Measurements from ENCODE around the gene BIRC6. TPM values are rescaled to one million over a fixed set of nuclear protein-coding genes. Genes with fewer than 3 reads are reported as not detected.
"Not testable (repeated sequence)": the region's sequence is repeated elsewhere in the genome, so short reads cannot be mapped to it uniquely, and the experiment has no call there.

BIRC6 gene
- 71.6 and 98.5 TPM in 2 replicates for total RNA-seq
- polyA plus RNA-seq (2012) = 17.2 TPM

DNA sequence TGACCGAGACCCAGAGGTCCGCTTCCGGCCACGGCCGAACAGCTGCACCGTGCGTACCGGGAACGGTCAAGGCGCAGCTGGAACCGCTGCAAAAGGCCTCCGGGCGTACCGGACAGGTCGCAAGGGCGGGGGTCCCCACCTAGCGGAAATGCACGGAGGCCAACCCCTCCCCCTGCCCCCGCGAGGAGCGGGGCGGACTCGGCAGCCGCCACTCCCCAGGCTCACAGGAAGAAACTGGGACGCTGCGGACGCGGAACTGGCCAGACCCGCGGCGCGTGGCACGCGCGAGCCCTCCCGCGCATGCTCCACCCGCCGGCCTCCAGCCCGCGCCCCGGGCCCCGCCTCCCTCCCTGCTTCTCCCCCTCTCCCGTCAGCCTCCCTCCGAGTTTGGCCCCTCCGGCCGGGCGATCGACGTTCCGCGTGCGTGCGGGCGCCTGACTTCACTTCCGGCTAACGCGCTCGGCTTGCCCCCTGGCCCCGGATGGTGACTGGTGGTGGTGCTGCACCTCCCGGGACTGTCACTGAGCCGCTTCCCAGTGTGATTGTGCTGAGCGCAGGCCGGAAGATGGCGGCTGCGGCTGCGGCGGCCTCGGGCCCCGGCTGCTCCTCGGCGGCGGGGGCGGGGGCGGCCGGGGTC, at the start of gene BIRC6:
Gene BIRC6, plus strand, starts transcription at position 343 of the 637 bp plus-strand sequence. Its CDS starts 139 bp downstream, at position 482.
- DNase-seq (ENCODE audit: low read depth) = peak; percentile 98

DNA sequence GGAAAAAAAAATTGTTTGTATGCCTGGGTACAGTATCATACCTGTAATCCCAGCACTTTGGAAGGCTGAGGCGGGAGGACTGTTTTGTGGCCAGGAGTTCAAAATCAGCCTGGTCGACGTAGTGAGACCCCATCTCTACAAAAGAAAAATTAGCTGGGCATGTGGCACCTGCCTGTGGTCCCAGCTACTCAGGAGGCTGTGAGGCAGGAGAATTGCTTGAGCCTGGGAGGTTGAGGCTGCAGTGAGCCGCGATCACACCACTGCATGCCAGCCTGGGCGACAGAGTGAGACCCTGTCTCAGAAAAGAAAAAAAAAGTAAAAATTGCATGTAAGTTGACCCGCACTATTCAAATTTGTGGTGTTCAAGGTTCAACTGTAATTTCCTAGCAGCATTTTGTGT, 46.2 kb upstream of the BIRC6 start:
- no peak for DNase-seq (ENCODE audit: low read depth)

DNA sequence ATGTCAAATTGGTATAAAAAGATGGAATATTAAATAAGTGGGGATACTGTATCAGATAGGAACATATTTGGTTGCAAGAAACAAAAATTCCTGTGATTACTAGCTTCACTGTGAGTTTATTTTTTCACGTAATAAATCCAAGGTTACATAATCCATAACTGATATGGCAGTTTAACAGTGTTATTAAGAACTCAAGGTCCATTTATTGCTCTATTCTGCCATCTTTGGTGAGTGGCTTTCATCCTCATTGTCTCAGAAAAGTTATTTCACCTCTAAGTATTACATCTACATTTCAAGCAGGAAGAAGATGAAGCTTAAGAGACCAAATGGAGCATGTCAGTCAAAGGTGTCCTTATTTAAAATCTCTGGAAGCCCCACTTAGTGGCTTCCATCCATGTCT, 41.9 kb upstream of the BIRC6 start:
- no peak for DNase-seq (ENCODE audit: low read depth)

GRCh38 chr2:32328679-32329078, 28.1 kb upstream of the BIRC6 start:
- not testable (repeated sequence) for DNase-seq (ENCODE audit: low read depth)

DNA sequence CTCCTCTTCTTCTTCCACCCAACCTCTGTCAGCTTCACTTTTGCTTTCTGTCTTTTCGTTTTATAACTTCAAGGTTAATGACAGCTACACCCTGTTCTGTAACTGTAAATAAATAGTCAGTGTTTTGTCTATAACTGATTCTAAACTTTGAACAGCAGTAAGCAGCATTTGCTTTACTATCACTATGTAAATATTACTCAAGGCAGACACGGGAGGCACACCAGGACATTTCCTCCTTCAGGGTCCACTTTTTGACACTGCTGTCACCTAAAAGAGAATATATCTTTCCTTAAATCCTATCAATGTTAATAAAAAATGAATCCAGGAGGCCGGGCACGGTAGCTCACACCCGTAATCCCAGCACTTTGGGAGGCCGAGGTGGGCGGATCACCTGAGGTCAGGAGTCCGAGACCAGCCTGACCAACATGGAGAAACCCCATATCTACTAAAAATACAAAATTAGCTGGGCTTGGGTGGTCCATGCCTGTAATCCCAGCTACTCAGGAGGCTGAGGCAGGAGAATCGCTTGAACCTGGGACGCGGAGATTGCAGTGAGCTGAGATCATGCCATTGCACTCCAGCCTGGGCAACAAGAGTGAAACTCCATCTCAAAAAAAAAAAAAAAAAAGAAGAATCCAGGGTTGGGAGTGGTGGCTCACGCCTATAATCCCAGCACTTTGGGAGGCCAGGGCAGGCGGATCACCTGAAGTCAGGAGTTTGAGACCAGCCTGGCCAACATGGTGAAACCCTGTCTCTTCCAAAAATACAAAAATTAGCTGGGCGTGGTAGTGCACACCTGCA, 27.4 kb upstream of the BIRC6 start:
- not testable (repeated sequence) for DNase-seq (ENCODE audit: low read depth)

DNA sequence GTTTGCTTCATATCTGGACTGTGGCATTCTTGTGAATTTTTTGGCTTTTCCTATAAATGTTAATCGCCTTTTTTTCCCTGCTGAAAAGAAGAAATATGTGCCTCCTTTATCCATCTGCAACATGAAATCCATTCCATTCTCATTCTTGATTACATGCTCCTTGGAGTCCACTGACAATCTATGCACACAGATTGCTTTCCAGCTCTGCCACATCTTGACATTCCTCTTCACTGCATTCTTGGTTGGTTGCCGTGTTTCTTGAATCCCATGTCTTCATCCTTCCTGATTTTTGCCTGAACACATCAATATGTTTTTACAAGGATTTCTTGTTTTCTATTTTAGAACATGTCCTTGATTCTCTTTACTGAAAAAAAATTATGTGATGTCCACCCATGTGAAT, 26.7 kb upstream of the BIRC6 start:
- DNase-seq (ENCODE audit: low read depth) = no peak

GRCh38 chr2:32342801-32343200, 14.0 kb upstream of the BIRC6 start:
- no peak for DNase-seq (ENCODE audit: low read depth)

- DNase-seq (ENCODE audit: low read depth) = not testable (repeated sequence)
Observed at GRCh38 chr2:32350797-32351196, 6.0 kb upstream of the BIRC6 start.

- DNase-seq (ENCODE audit: low read depth) = no peak
Observed at GRCh38 chr2:32355976-32356680, 695 bp upstream of the BIRC6 start.

DNA sequence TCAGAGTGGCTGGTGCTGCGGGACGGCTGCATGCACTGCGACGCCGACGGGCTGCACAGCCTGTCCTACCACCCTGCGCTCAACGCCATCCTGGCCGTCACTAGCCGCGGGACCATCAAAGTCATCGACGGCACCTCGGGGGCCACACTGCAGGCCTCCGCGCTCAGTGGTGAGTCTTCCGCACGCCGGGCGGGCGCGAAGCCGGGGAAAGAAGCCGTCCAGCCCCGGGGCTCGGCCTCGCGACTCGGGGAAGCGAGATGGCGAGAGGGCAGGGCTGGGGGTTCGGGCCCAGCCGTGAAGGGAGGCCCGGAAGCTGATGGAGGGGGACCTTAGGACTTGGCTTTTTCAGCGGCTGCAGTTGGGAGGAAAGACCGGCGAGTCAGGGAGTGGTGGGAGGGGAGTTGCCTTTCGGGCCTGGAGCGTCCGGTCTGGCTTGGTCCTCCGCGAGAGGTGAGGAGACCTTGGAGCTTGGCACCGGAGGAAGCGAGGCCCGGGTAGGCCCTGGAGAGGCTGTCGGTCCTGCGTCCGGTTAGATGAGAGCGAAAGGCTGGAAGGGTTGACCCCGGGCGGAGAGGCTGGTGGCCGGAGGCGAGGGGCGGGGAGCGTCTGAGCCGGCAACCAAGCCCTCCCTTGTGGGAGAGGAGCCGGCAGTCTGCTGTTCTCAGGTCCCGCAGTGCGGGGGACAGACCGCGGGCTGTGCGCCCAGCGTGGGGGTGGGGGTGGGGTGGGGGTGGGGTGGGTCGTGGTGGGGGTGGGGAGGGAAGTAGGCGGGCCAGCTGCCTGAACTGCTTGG, 691 bp downstream of the BIRC6 start:
- DNase-seq (ENCODE audit: low read depth) = peak; percentile 36

GRCh38 chr2:32358111-32358482, 1.3 kb downstream of the BIRC6 start:
- peak; percentile 31 for DNase-seq (ENCODE audit: low read depth)

GRCh38 chr2:32360416-32360815, 3.6 kb downstream of the BIRC6 start:
- DNase-seq (ENCODE audit: low read depth) = no peak

GRCh38 chr2:32362997-32363396, 6.2 kb downstream of the BIRC6 start:
- not testable (repeated sequence) for DNase-seq (ENCODE audit: low read depth)

DNA sequence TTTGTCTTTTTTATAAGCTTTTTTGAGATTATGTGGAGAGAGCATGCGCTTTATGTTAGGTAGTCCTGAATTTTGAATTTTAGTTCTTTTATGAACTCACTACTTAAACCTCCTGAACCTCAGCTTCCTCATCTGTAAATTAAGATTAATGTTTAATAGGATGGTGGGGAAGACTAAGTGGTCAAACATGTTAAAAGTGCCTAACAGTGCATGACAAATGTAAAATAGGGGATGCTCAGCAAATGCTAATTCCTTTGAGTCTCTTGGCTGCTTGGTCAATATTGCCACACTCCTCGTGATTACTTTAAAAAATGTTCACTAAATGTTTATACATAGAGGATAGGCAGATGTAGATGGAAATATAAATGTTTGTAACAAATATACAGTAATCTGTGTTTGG, 6.8 kb downstream of the BIRC6 start:
- no peak for DNase-seq (ENCODE audit: low read depth)

GRCh38 chr2:32364290-32364689, 7.5 kb downstream of the BIRC6 start:
- DNase-seq (ENCODE audit: low read depth) = not testable (repeated sequence)

DNA sequence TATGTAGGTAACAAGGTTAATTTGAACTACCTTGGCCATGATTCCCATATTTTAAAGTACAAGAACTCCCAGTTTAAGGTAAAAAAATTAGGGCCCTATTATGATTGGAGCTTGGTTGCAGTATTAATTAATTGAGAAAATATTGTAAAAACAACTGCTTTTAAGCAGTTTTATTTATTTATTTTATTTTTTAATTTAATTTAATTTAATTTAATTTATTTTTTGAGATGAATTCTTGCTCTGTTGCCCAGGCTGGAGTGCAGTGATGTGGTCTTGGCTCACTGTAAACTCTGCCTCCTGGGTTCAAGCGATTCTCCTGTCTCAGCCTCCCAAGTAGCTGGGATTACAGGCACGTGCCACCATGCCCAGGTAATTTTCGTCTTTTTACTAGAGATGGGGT, 8.9 kb downstream of the BIRC6 start:
- DNase-seq (ENCODE audit: low read depth) = not testable (repeated sequence)

DNA sequence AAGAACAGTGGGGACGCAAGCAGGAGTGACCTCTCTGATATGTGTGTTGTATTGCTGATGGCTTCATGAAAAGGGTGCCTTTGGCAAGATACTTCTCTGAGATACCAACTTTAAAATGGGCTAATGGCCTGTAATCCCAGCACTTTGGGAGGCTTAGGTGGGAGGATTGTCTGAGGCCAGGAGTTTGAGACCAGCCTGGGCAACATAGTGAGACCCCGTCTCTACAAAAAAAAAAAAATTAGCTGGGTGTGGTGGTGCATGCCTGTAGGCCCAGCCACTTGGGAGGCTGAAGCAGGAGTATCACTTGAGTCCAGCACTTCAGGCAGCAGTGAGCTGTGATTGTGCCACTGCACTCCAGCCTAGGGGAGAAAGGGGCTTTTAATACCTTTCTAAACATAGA, 9.8 kb downstream of the BIRC6 start:
- DNase-seq (ENCODE audit: low read depth) = no peak

DNA sequence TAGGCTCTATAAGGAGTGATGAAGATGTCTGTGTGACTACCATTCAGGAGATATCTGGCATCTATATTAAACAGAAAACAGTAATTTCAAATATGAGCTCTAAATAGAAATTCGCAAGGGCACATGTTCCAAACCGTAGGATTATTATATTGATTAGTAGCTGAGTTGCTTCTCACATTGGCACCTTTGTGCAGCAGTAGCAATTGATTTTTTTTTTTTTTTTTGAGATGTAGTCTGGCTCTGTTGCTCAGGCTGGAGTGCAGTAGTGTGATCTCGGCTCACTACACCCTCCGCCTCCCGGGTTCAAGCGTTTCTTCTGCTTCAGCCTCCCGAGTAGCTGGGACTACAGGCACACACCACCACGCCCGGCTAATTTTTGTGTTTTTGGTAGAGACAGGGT, 12.4 kb downstream of the BIRC6 start:
- DNase-seq (ENCODE audit: low read depth) = no peak

- not testable (repeated sequence) for DNase-seq (ENCODE audit: low read depth)
Observed at GRCh38 chr2:32370942-32371341, 14.1 kb downstream of the BIRC6 start.

- DNase-seq (ENCODE audit: low read depth) = no peak
Observed at GRCh38 chr2:32372519-32373182, 15.8 kb downstream of the BIRC6 start.
